NCI-H748 treated with DMSO at 0.1 percent for 48 hours (cell line): ENCODE measurements around the gene CELF1.

Experiments used
- DNase-seq: peaks from one replicate; lab custom pipeline; 2025; lab: John Stamatoyannopoulos, UW

The CELF1 gene

DNA sequence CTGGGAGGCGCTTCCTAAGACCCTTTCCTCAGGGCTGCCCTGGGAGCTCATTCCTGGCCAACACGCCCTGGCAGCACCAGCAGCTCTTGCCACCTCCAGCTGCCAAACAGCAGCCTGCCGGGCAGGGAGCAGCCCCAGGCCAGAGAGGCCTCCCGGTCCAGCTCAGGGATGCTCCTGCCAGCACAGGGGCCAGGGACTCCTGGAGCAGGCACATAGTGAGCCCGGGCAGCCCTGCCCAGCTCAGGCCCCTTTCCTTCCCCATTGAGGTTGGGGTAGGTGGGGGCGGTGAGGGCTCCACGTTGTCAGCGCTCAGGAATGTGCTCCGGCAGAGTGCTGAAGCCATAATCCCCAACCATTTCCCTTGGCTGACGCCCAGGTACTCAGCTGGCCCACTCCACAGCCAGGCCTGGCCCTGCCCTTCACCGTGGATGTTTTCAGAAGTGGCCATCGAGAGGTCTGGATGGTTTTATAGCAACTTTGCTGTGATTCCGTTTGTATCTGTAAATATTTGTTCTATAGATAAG, 136.9 kb downstream of the CELF1 start:
- DNase-seq: no peak
